HL-60 (cell line): ENCODE results near the gene PCSK1.

Experiments used
- DNase-seq, 2 experiments: peaks; one replicate each; pipeline ENCODE4 v3.0.0-alpha.2; 2010 to 2020; ENCODE audit warnings: low read depth in 1 of 2, low spot score in 1 of 2
- H3K27ac ChIP-seq: fragments of 250-450 bp; sonication (Bioruptor Pico); replicated peaks from 2 replicates; pipeline ENCODE4 v1.5.1; 2020; ENCODE audit warnings: mild to moderate bottlenecking, moderate library complexity
- H3K27me3 ChIP-seq: fragments of 250-450 bp; sonication (Bioruptor Pico); 2 replicates; pipeline ENCODE4 v1.5.1; 2021; ENCODE audit warnings: mild to moderate bottlenecking, moderate library complexity; ENCODE audit not compliant: insufficient read depth, poor library complexity, severe bottlenecking
- H3K4me3 ChIP-seq: replicated peaks from 2 replicates; pipeline ENCODE4 v1.5.1; 2011; ENCODE audit warnings: mild to moderate bottlenecking, control low read depth, low read length; ENCODE audit not compliant: insufficient read depth
- GABPA ChIP-seq: IDR thresholded peaks from 2 replicates; pipeline ENCODE4 v1.6.1; 2012; ENCODE audit warnings: low read depth
- POLR2AphosphoS5 ChIP-seq: IDR thresholded peaks from 2 replicates; pipeline ENCODE4 v1.6.1; 2012; ENCODE audit warnings: low read depth
- SPI1 ChIP-seq: IDR thresholded peaks from 2 replicates; pipeline ENCODE4 v1.6.1; 2012; ENCODE audit warnings: low read depth, mild to moderate bottlenecking, borderline replicate concordance
- TF ChIP-seq, protein P1 (sequence below): IDR thresholded peaks from 2 replicates; pipeline ENCODE4 v1.6.1; 2012; ENCODE audit warnings: low read depth; ENCODE audit not compliant: insufficient replicate concordance
- TF ChIP-seq, protein P2 (sequence below): IDR thresholded peaks from one replicate; pipeline ENCODE4 v1.5.1; 2011; ENCODE audit warnings: low read length, control low read depth, inconsistent platforms; ENCODE audit not compliant: insufficient read depth

Gene PCSK1

DNA sequence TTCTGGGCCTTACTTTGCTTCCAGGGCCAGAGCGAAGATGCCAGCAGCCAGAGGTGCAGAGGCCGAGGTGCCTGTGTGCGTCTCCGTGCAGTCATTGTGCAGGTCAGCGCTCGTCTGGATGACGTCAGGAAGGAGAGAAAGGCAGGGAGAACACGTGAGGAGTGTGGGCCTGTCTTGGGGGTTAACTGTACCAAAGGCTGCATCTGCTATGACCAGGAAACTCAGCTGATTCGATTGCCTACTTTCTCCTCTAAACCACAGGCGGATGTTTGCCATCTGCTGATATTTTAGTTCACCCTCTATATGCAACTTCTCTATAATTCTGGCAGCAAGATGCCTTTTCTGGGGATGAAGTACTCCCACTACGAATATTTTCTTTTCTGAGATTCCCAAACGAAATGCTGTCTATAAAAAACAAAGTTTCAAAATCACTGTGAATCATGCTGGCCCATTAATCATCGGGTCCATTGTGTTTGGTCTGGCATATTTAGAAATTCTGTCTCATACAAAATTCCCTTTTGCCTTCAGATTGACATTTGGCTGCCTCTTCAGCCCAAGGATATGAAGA, 24.8 kb downstream of the PCSK1 start:
- no peak for DNase-seq
- Histone ChIP-seq H3K27me3 (no peaks in the 10 kb centered on the region), H3K4me3 (no peak overlapping the region), H3K27ac (no peak overlapping the region)
- TF ChIP-seq SPI1 (no peak), POLR2AphosphoS5 (no peak), GABPA (no peak)
- TF ChIP-seq, protein P1, sequence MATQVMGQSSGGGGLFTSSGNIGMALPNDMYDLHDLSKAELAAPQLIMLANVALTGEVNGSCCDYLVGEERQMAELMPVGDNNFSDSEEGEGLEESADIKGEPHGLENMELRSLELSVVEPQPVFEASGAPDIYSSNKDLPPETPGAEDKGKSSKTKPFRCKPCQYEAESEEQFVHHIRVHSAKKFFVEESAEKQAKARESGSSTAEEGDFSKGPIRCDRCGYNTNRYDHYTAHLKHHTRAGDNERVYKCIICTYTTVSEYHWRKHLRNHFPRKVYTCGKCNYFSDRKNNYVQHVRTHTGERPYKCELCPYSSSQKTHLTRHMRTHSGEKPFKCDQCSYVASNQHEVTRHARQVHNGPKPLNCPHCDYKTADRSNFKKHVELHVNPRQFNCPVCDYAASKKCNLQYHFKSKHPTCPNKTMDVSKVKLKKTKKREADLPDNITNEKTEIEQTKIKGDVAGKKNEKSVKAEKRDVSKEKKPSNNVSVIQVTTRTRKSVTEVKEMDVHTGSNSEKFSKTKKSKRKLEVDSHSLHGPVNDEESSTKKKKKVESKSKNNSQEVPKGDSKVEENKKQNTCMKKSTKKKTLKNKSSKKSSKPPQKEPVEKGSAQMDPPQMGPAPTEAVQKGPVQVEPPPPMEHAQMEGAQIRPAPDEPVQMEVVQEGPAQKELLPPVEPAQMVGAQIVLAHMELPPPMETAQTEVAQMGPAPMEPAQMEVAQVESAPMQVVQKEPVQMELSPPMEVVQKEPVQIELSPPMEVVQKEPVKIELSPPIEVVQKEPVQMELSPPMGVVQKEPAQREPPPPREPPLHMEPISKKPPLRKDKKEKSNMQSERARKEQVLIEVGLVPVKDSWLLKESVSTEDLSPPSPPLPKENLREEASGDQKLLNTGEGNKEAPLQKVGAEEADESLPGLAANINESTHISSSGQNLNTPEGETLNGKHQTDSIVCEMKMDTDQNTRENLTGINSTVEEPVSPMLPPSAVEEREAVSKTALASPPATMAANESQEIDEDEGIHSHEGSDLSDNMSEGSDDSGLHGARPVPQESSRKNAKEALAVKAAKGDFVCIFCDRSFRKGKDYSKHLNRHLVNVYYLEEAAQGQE: no peak
- TF ChIP-seq, protein P2, sequence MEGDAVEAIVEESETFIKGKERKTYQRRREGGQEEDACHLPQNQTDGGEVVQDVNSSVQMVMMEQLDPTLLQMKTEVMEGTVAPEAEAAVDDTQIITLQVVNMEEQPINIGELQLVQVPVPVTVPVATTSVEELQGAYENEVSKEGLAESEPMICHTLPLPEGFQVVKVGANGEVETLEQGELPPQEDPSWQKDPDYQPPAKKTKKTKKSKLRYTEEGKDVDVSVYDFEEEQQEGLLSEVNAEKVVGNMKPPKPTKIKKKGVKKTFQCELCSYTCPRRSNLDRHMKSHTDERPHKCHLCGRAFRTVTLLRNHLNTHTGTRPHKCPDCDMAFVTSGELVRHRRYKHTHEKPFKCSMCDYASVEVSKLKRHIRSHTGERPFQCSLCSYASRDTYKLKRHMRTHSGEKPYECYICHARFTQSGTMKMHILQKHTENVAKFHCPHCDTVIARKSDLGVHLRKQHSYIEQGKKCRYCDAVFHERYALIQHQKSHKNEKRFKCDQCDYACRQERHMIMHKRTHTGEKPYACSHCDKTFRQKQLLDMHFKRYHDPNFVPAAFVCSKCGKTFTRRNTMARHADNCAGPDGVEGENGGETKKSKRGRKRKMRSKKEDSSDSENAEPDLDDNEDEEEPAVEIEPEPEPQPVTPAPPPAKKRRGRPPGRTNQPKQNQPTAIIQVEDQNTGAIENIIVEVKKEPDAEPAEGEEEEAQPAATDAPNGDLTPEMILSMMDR: no peak

DNA sequence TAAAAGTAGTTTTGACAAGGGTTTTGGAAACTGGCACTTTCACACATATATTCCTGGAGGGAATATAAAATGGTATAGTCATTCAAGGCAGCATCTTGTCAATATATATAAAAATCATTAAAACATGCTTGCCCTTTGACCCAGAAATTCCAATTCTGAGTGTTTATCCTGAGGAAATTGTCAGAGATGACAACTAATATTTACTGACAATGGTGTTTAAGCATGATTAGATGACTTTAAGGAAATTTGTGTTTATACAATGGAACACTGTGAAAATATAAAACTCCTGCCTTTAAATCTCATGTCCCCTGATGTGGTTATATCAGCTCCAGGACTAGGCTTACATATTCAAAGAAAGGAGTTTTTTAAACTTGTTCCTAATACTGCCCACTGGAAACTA, 25.6 kb downstream of the PCSK1 start:
- Histone ChIP-seq H3K4me3 (no peak overlapping the region), H3K27ac (no peak overlapping the region), H3K27me3 (no peaks in the 10 kb centered on the region)
- TF ChIP-seq, protein P2: no peak
- TF ChIP-seq, protein P1: no peak
- TF ChIP-seq POLR2AphosphoS5 (no peak), SPI1 (no peak), GABPA (no peak)
- DNase-seq: no peak

DNA sequence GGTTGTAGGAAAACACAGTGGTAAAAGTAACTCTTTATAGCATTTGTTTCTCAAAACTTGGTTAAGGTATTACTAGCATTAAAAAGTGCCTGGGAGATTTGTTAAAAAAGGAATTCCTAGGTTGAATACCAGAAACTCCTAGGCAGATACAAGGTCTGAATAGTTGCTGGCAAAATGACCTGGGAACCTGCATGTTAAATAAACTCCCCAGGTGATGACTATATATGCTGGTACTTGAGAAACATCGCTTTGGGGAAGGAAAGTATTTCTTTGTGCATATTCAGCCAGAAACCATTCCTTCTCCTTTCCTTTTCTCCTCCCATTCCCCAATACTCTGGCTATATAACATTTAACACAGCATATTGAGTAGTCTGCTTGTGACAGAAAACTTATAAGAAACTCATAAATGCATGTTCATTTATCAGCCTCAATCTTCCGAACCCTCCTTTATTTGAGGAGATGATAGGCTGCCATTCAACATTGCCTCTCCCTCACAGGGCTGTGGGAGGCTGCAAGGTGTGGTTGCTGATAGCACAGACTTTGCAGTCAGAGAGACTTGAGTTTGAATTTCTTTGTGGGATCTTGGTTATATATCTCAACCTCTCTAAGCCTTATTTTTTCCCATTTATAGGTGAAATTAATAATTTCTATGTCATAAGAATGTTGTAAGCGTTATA, 28.7 kb downstream of the PCSK1 start:
- no peaks in the 10 kb centered on the region for H3K27me3 ChIP-seq
- TF ChIP-seq, protein P2: no peak
- TF ChIP-seq POLR2AphosphoS5 (no peak), SPI1 (no peak), GABPA (no peak)
- TF ChIP-seq, protein P1: no peak
- DNase-seq: no peak
- no peak overlapping the region for H3K27ac ChIP-seq
- H3K4me3 ChIP-seq: no peak overlapping the region
